ENCODE measurements around the gene ANXA3.
"Not testable (repeated sequence)": the region's sequence is repeated elsewhere in the genome, so short reads cannot be mapped to it uniquely, and the experiment has no call there.

Gene ANXA3

GRCh38 chr4:78581618-78582017, 30.0 kb downstream of the ANXA3 start:
- no peak for DNase-seq

GRCh38 chr4:78584863-78585547, 33.4 kb downstream of the ANXA3 start:
- no peak for DNase-seq

- DNase-seq, result no peak
Measured at GRCh38 chr4:78585633-78586032, 34.1 kb downstream of the ANXA3 start.

DNA sequence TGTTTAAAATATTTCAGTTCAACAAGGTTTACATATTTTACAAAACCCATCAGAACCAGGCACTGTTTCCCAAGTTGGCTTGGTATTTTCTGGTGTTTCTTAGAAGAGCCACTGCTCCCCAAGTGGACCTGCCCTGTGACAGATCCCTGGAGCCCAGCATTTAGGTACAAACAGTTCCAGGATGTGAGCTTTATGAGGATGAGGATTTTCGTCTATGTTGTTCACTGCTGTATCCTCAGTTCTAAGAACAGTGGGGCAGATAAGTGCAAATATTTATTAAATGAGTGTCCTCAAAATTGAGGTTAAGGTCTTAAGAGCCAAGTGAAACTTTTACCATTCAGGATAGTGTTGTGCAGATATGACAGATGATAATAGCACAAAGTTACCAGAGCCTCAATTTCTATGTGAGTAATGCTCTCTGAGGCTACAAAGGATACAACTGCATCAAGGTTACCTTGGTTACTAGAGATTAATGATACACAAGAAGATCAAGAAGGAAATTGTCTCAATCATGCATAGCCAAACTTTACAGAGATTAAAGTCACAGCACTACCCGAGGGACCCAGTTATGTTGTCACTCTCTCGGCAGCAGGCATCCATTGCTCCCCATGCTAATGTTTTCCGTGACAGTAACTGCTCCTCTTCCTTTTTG, 37.5 kb downstream of the ANXA3 start:
- DNase-seq, result no peak

GRCh38 chr4:78591404-78591803, 39.8 kb downstream of the ANXA3 start:
- no peak for DNase-seq

DNA sequence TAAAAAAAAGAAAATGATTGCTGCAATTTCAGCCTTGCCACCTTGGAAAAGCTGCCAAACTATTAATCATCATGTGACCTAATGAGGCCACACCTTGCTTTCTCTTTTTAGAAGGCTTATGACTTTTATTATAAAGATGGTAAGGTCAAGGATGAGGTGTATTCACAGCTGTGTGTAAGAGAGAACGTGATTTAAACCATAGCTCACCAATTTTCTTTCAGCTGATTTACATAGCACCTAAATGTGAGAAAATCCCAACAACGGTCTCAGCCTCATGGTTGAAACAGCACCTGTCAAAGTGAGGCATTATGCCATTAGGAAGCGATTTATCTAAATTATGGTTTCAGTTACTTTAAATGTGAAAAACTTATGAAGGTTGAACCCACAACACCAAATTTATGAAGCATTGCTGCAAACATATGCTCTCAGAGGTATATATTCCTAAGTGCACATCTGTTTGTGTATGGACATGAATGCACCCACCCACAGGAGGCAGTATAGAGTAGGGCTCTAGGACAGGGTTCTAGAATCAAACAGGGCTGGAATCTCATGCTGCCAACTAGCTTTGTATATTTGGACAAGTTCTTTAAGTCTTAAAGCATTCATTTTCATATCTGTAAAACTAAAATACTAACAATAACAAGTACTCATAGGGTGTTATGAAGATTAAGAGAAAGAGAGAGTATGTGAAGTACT, 40.7 kb downstream of the ANXA3 start:
- no peak for DNase-seq

DNA sequence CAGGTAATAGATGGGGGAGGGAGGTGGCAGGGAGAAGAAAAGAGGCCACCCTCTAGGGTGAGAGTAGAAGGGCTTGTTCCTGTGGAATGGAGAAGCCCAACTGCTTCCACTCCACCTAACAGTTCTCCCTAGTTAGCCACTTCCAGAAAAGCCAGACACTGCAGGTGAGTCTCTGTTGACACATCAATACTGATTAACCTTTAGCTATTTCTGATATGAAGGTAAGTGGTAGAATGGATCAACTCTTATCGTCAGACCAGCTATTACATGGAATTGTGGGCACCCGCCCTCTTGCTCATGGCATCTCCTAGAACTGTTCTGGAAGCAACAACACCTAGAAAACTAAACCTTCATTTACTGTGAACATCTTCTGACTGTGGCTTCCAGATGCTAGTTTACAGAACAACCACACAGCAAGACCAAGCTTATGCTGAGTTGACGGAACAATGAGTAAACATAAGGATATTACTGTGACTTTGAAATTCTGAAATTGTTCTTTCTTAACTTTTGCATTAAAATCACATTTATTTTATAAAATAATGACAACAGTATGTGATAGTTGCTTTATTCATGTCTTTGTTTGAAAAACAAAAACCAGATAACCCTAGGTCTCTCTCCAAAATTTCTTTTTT, 44.7 kb downstream of the ANXA3 start:
- no peak for DNase-seq

- not testable (repeated sequence) for DNase-seq
Measured at GRCh38 chr4:78598431-78598830, 46.9 kb downstream of the ANXA3 start.

- no peak for DNase-seq
Measured at GRCh38 chr4:78599147-78599546, 47.6 kb downstream of the ANXA3 start.

- no peak for DNase-seq
Measured at GRCh38 chr4:78599931-78600375, 48.4 kb downstream of the ANXA3 start.

DNA sequence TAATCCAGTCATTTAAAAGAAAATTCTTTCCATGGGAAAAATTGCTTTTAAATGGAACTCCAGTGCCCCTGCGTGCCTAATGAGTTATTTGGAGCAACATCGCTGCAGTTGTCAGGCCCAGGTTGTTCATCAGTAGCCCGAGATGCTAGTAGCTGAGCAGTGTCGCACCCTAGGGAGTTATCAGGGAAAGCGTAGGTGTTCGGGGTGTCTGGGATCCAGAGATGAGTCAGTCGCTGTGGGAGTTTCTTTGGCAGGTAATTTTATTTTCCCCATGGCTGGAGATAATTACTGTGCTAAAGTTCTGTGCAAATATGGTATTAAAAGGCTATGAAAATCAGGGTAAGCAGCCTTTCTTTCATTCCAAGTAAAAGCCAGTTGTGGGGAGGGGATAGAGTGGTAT, 49.4 kb downstream of the ANXA3 start:
- peak; percentile 18 to 67 for DNase-seq

DNA sequence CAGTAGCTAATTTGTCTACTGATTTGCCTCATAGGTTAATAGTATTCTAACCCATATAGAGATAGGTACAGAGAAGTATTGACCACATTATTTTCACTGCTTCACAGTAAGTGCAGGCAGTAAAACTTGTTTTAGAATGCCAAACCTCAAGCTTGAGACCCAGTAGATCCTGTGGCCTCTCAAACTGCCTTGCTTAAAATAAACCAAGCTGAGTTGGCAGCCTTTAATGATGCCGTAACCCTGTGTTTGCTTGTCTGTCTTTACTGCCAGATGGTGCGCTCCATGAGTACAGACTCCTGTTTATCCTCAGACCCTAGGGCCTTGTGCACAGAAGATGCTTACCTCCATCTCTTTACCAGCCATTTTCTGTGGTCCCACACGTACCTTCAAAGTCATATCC, 50.8 kb downstream of the ANXA3 start:
- DNase-seq, result peak in 1 of 2 experiments; percentile 50

GRCh38 chr4:78603384-78603783, 51.8 kb downstream of the ANXA3 start:
- no peak for DNase-seq

- no peak for DNase-seq
Measured at GRCh38 chr4:78604988-78605387, 53.4 kb downstream of the ANXA3 start.

DNA sequence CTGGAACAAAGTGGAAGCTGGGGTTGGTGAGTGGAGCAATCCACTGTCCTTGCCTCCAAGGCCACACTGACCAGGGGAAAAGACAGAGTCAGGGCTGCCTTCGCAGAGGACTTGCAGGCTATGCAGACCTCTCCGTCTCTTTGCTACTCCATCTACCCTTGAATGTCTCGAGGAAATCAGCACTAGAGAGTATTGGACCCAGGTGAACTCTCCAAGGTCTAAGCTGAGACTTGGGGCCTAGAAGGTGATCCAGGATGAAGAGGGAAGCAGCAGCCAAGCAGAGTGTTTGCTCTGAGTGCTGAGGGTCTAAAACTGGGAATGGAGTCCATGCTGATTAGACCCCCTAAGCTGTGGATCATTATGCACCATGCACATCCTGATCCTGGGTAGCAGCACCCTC, 54.5 kb downstream of the ANXA3 start:
- no peak for DNase-seq

DNA sequence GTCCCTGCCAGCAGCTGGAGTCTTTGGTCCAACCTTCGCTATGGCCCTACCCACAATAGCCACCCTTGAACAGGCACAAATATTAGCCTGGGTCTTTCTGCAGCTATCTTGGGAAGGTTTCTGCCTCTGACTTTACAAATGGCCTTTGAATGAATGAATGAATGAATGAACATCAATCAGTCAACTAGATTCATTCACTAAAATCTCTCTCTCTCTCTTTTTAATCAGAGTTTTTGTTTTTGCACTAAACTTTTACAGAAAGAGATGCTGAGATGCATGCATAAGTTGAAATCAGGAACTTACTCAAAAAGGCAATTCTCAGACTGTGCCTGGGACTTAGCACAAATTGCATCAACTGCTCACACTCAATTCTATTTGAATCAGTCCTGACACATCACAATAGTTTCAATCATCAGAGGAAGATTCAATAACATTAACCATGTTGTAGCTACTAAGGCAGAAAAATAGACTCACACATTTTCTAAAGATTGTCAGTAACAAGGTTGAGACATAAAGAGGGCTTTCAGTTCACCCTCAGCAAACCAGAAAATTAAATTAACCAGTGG, 55.0 kb downstream of the ANXA3 start:
- DNase-seq, result no peak

GRCh38 chr4:78608684-78609083, 57.1 kb downstream of the ANXA3 start:
- no peak for DNase-seq

DNA sequence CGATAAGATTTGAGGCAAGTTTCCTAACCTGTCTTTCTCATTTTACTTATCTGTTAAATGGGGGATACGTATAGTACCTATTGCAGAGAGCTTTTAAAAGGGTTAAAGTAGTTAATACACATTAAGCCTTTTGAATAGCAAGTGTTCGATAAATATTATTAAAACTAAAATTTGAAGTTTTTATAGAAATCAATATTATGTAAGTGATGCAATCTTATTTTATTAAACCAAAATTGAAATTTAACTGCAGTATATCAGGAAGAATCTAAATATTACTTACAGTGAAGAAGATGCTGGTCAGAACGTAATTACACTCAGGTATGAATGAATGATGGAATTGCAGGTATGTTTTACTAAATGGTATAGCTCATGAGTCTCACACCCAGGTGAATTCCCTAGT, 58.0 kb downstream of the ANXA3 start:
- no peak for DNase-seq

DNA sequence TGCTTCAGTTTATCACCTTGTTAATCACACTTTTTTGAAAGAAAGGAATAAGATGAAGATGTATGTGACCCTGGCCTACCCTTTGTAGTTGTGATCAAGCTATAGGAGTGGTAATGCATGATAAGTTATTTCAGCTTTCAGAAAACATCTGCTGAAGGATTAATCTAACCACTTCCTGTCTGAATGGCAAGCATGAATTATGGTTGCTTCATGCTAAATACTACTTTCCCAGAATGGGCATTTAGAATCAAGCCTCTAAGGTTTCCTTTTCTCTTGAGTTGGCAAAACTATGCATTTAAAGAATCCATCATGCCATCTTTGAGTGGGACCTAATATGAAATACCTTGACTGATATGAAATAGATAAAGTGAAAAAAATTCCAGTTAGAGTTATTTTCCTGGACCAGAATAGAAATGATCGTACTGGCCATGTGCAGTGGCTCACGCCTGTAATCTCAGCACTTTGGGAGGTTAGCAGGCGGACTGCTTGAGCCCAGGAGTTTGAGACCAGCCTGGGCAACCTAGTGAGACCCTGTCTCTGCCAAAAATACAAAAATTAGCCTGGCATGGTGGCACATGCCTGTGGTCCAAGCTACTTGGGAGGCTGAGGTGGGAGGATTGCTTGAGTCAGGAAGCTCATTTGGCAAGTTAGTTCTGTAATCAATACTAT, 59.1 kb downstream of the ANXA3 start:
- DNase-seq, result peak in 1 of 2 experiments; percentile 5

- DNase-seq, result no peak
Measured at GRCh38 chr4:78611215-78611558, 59.6 kb downstream of the ANXA3 start.

DNA sequence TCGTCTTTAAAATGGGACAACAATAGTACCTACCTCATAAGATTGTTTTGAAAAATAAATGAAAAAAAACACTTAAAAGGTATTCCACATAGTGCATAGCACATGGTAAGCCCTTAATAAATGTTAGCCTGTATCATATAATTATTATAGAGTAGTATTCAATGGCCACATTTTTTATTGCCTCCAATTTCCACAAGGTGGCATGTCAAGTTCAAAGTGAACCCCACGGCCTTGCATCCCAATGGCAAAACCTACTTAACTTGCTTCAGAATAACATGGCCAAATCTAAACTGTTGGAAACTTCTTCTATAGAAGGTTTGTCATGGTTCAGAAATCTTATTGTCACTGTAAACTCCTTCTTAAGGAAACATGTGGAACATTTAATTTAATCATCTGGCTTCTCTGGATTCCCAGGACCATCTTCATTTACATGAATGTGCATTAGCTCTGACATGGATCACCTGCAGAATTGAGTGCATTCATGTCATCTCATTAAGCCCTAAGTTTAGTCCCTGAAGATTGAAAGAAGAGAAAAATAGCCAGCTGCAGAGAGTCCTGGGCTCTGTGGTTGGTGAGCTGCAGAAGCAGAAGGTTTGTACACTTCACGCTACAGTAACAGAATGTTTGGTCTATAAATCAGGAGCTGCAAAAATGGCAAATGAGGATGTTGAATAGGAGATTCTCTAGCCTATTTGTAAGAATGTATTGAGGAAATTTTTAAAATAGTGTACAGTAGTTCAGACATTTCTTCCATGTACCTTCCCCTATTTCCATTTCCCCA, 61.0 kb downstream of the ANXA3 start:
- peak in 1 of 2 experiments; percentile 40 for DNase-seq

Data from NCI-H2081 (cell line).